Measurements from ENCODE around the gene HS6ST1. TPM values are rescaled to one million over a fixed set of nuclear protein-coding genes. Genes with fewer than 3 reads are reported as not detected.

HS6ST1 gene
- total and polyA plus RNA-seq, 3 donors from 2014 or later = 58.7 to 203 (median 143) TPM

- DNase-seq = no peak
- H3K4me3 ChIP-seq = no peak overlapping the region
- H3K27ac ChIP-seq = no peak overlapping the region
- no peaks in the 10 kb centered on the region for H3K27me3 ChIP-seq
- TF ChIP-seq POLR2A (IDR thresholded peaks at IDR 0.05) (no peak), CTCF (IDR thresholded peaks at IDR 0.05) (no peak)
- intact Hi-C loops (cut with DNase I; ENCODE audit: low total_unique reads) = no loop called here
- H3K4me1 ChIP-seq = peaks cover 4% of the 10 kb centered on the region
- no peaks in the 10 kb centered on the region for H3K9me3 ChIP-seq
- 76 to 86% methylated on average over 3 of the region's 3 CpGs for WGBS, 2 donors
- H3K36me3 ChIP-seq (ENCODE audit: low read depth, missing control alignments) = no peaks in the 10 kb centered on the region
Measured at GRCh38 chr2:128342550-128342949, 23.9 kb upstream of the HS6ST1 start.

GRCh38 chr2:128341621-128342020 lies 23.0 kb upstream of the HS6ST1 start:
- Histone ChIP-seq H3K4me1 (no peaks in the 10 kb centered on the region), H3K36me3 (ENCODE audit: low read depth, missing control alignments) (no peaks in the 10 kb centered on the region), H3K27ac (no peak overlapping the region), H3K9me3 (no peaks in the 10 kb centered on the region), H3K27me3 (no peaks in the 10 kb centered on the region), H3K4me3 (no peak overlapping the region)
- 93 to 97% methylated on average over 3 of the region's 3 CpGs for WGBS, 2 donors
- intact Hi-C loops (cut with DNase I; ENCODE audit: low total_unique reads) = no loop called here
- no peak for DNase-seq
- TF ChIP-seq POLR2A (IDR thresholded peaks at IDR 0.05) (no peak), CTCF (IDR thresholded peaks at IDR 0.05) (no peak)

GRCh38 chr2:128332091-128332634 lies 13.5 kb upstream of the HS6ST1 start:
- H3K9me3 ChIP-seq = no peaks in the 10 kb centered on the region
- DNase-seq = no peak
- H3K4me3 ChIP-seq = no peak overlapping the region
- intact Hi-C loops (cut with DNase I; ENCODE audit: low total_unique reads) = no loop called here
- TF ChIP-seq CTCF (IDR thresholded peaks at IDR 0.05) (no peak), POLR2A (IDR thresholded peaks at IDR 0.05) (no peak)
- H3K27me3 ChIP-seq = no peaks in the 10 kb centered on the region
- no peak overlapping the region for H3K27ac ChIP-seq
- 92 to 96% methylated on average over 2 of the region's 2 CpGs for WGBS, 2 donors
- no peaks in the 10 kb centered on the region for H3K36me3 ChIP-seq (ENCODE audit: low read depth, missing control alignments)
- H3K4me1 ChIP-seq = no peaks in the 10 kb centered on the region

- H3K4me1 ChIP-seq = no peaks in the 10 kb centered on the region
- 94 to 98% methylated on average over 5 of the region's 5 CpGs for WGBS, 2 donors
- no peak for DNase-seq
- H3K36me3 ChIP-seq (ENCODE audit: low read depth, missing control alignments) = no peaks in the 10 kb centered on the region
- no peaks in the 10 kb centered on the region for H3K9me3 ChIP-seq
- H3K27ac ChIP-seq = no peak overlapping the region
- no peaks in the 10 kb centered on the region for H3K27me3 ChIP-seq
- TF ChIP-seq POLR2A (IDR thresholded peaks at IDR 0.05) (no peak), CTCF (IDR thresholded peaks at IDR 0.05) (no peak)
- intact Hi-C loops (cut with DNase I; ENCODE audit: low total_unique reads) = no loop called here
- H3K4me3 ChIP-seq = no peak overlapping the region
Measured at GRCh38 chr2:128330583-128330982, 11.9 kb upstream of the HS6ST1 start.

- Histone ChIP-seq H3K4me3 (no peak overlapping the region), H3K36me3 (ENCODE audit: low read depth, missing control alignments) (no peaks in the 10 kb centered on the region), H3K9me3 (no peaks in the 10 kb centered on the region), H3K4me1 (no peaks in the 10 kb centered on the region), H3K27me3 (no peaks in the 10 kb centered on the region), H3K27ac (no peak overlapping the region)
- DNase-seq = no peak
- WGBS, 2 donors = 94 to 95% methylated on average over 6 of the region's 6 CpGs
- TF ChIP-seq CTCF (IDR thresholded peaks at IDR 0.05) (no peak), POLR2A (IDR thresholded peaks at IDR 0.05) (no peak)
- intact Hi-C loops (cut with DNase I; ENCODE audit: low total_unique reads) = loop anchor here (10.0 kb wide), 1 partner anchor 405 kb away; no protein-coding TSS in a partner anchor
Measured at GRCh38 chr2:128329607-128330006, 10.9 kb upstream of the HS6ST1 start.

Data from testis (tissue), 3 donors.